ENCODE results near the gene SULF2. TPM values are rescaled to one million over a fixed set of nuclear protein-coding genes. Genes with fewer than 3 reads are reported as not detected.

Gene SULF2
- total RNA-seq, 1 experiment from 2014 or later = 82.2 TPM

GRCh38 chr20:47691625-47692024, 93.7 kb downstream of the SULF2 start:
- TF ChIP-seq CTCF (IDR thresholded peaks at IDR 0.05; ENCODE audit: unreplicated experiment) = no peak
- BruUV-seq (replicated peaks) = no TSS peak
- DNase-seq (ENCODE audit: unreplicated experiment) = no peak
- no peaks in the 10 kb centered on the region for H3K27me3 Mint-ChIP-seq (ENCODE audit: insufficient read depth, unreplicated experiment)
- ChIA-PET CTCF (interaction anchor here (0.6 to 11.2 kb wide), 8 partner anchors 12 to 929 kb away, joined by 3 to 81 read pairs (median 3); no protein-coding TSS in a partner anchor), POLR2A (no interaction called here)
- H3K4me1 Mint-ChIP-seq (ENCODE audit: insufficient read depth, unreplicated experiment) = no peaks in the 10 kb centered on the region
- no peaks in the 10 kb centered on the region for H3K9me3 Mint-ChIP-seq (ENCODE audit: unreplicated experiment)
- H3K27ac Mint-ChIP-seq (ENCODE audit: low read depth, unreplicated experiment) = peak overlapping the region; percentile 76
- no peak overlapping the region for H3K4me3 Mint-ChIP-seq (ENCODE audit: unreplicated experiment)
- H3K36me3 Mint-ChIP-seq (ENCODE audit: insufficient read depth, unreplicated experiment) = peaks cover 56% of the 10 kb centered on the region
- intact Hi-C loops (cut with micrococcal nuclease) = no loop called here

GRCh38 chr20:47689731-47690130, 95.5 kb downstream of the SULF2 start:
- ChIA-PET CTCF (interaction anchor here (0.6 to 11.2 kb wide), 6 partner anchors 11 to 931 kb away, joined by 3 to 81 read pairs (median 3); no protein-coding TSS in a partner anchor), POLR2A (interaction anchor here (1.3 kb wide), 1 partner anchor 9 kb away, joined by 5 read pairs; no protein-coding TSS in a partner anchor)
- no peaks in the 10 kb centered on the region for H3K27me3 Mint-ChIP-seq (ENCODE audit: insufficient read depth, unreplicated experiment)
- no peaks in the 10 kb centered on the region for H3K9me3 Mint-ChIP-seq (ENCODE audit: unreplicated experiment)
- TF ChIP-seq CTCF (IDR thresholded peaks at IDR 0.05; ENCODE audit: unreplicated experiment) = no peak
- no peak for DNase-seq (ENCODE audit: unreplicated experiment)
- peaks cover 59% of the 10 kb centered on the region for H3K36me3 Mint-ChIP-seq (ENCODE audit: insufficient read depth, unreplicated experiment)
- intact Hi-C loops (cut with micrococcal nuclease) = no loop called here
- H3K4me3 Mint-ChIP-seq (ENCODE audit: unreplicated experiment) = no peak overlapping the region
- no TSS peak for BruUV-seq (replicated peaks)
- no peak overlapping the region for H3K27ac Mint-ChIP-seq (ENCODE audit: low read depth, unreplicated experiment)
- H3K4me1 Mint-ChIP-seq (ENCODE audit: insufficient read depth, unreplicated experiment) = no peaks in the 10 kb centered on the region

GRCh38 chr20:47688385-47689381, 96.6 kb downstream of the SULF2 start:
- CTCF ChIA-PET = interaction anchor here (1.0 to 11.2 kb wide), 4 partner anchors 10 to 932 kb away, joined by 3 to 81 read pairs (median 4); no protein-coding TSS in a partner anchor
- intact Hi-C loops (cut with micrococcal nuclease) = no loop called here
- no peaks in the 10 kb centered on the region for H3K4me1 Mint-ChIP-seq (ENCODE audit: insufficient read depth, unreplicated experiment)
- no peak for DNase-seq (ENCODE audit: unreplicated experiment)
- H3K27ac Mint-ChIP-seq (ENCODE audit: low read depth, unreplicated experiment) = no peak overlapping the region
- H3K9me3 Mint-ChIP-seq (ENCODE audit: unreplicated experiment) = no peaks in the 10 kb centered on the region
- no peak overlapping the region for H3K4me3 Mint-ChIP-seq (ENCODE audit: unreplicated experiment)
- H3K27me3 Mint-ChIP-seq (ENCODE audit: insufficient read depth, unreplicated experiment) = no peaks in the 10 kb centered on the region
- peaks cover 62% of the 10 kb centered on the region for H3K36me3 Mint-ChIP-seq (ENCODE audit: insufficient read depth, unreplicated experiment)
- TF ChIP-seq CTCF (IDR thresholded peaks at IDR 0.05; ENCODE audit: unreplicated experiment) = no peak
- POLR2A ChIA-PET = interaction anchor here (1.3 kb wide), 1 partner anchor 8 kb away, joined by 5 read pairs; no protein-coding TSS in a partner anchor
- no TSS peak for BruUV-seq (replicated peaks)
